SU-DHL-6 (cell line): Measurements from ENCODE around the gene FCN2.

Experiments
- CTCF ChIP-seq: fragments of 200-600 bp; sonication (generic); IDR thresholded peaks from one replicate; pipeline ENCODE4 v1.5.1; 2017; ENCODE audit warnings: antibody characterized with exemption, mild to moderate bottlenecking, low read length, moderate library complexity; ENCODE audit not compliant: insufficient read depth, poor library complexity, severe bottlenecking
- EZH2phosphoT487 ChIP-seq: fragments of 200-600 bp; sonication (generic), shearing (Covaris generic); conservative IDR thresholded peaks from 2 replicates; pipeline ENCODE4 v1.6.1; 2018; ENCODE audit warnings: mild to moderate bottlenecking, antibody characterized with exemption, low read length, moderate library complexity, mixed read lengths

GRCh38 chr9:134908524-134909309 is 28.1 kb downstream of the FCN2 start:
- TF ChIP-seq CTCF (no peak), EZH2phosphoT487 (no peak)
